ENCODE data around the gene ADAMTS12.

ADAMTS12 gene

GRCh38 chr5:33621514-33621913, 270.3 kb downstream of the ADAMTS12 start:
- H3K27ac ChIP-seq (ENCODE audit: low read depth, low read length) = no peak overlapping the region
- no peaks in the 10 kb centered on the region for H3K27me3 ChIP-seq (ENCODE audit: control insufficient read depth, insufficient read depth, low read length)
- no peaks in the 10 kb centered on the region for H3K9me3 ChIP-seq (ENCODE audit: control insufficient read depth, insufficient read depth, low read depth, low read length)
- no peak overlapping the region for H3K9ac ChIP-seq (ENCODE audit: low read length)
- no peak overlapping the region for H3K4me3 ChIP-seq (ENCODE audit: low read depth, low read length)
- H3K4me1 ChIP-seq (ENCODE audit: control insufficient read depth, insufficient read depth, low read length) = no peaks in the 10 kb centered on the region
- H3K36me3 ChIP-seq (ENCODE audit: control insufficient read depth, insufficient read depth, low read length) = no peaks in the 10 kb centered on the region

GRCh38 chr5:33614039-33614438, 277.8 kb downstream of the ADAMTS12 start:
- Histone ChIP-seq H3K4me1 (ENCODE audit: control insufficient read depth, insufficient read depth, low read length) (no peaks in the 10 kb centered on the region), H3K27me3 (ENCODE audit: control insufficient read depth, insufficient read depth, low read length) (no peaks in the 10 kb centered on the region), H3K9ac (ENCODE audit: low read length) (no peak overlapping the region), H3K27ac (ENCODE audit: low read depth, low read length) (no peak overlapping the region), H3K9me3 (ENCODE audit: control insufficient read depth, insufficient read depth, low read depth, low read length) (no peaks in the 10 kb centered on the region), H3K36me3 (ENCODE audit: control insufficient read depth, insufficient read depth, low read length) (no peaks in the 10 kb centered on the region), H3K4me3 (ENCODE audit: low read depth, low read length) (no peak overlapping the region)

GRCh38 chr5:33612386-33612785, 279.4 kb downstream of the ADAMTS12 start:
- Histone ChIP-seq H3K36me3 (ENCODE audit: control insufficient read depth, insufficient read depth, low read length) (no peaks in the 10 kb centered on the region), H3K9me3 (ENCODE audit: control insufficient read depth, insufficient read depth, low read depth, low read length) (no peaks in the 10 kb centered on the region), H3K4me3 (ENCODE audit: low read depth, low read length) (no peak overlapping the region), H3K4me1 (ENCODE audit: control insufficient read depth, insufficient read depth, low read length) (no peaks in the 10 kb centered on the region), H3K27ac (ENCODE audit: low read depth, low read length) (no peak overlapping the region), H3K9ac (ENCODE audit: low read length) (no peak overlapping the region), H3K27me3 (ENCODE audit: control insufficient read depth, insufficient read depth, low read length) (no peaks in the 10 kb centered on the region)

GRCh38 chr5:33611877-33612276, 279.9 kb downstream of the ADAMTS12 start:
- Histone ChIP-seq H3K4me3 (ENCODE audit: low read depth, low read length) (no peak overlapping the region), H3K9ac (ENCODE audit: low read length) (no peak overlapping the region), H3K36me3 (ENCODE audit: control insufficient read depth, insufficient read depth, low read length) (no peaks in the 10 kb centered on the region), H3K27ac (ENCODE audit: low read depth, low read length) (no peak overlapping the region), H3K4me1 (ENCODE audit: control insufficient read depth, insufficient read depth, low read length) (no peaks in the 10 kb centered on the region), H3K27me3 (ENCODE audit: control insufficient read depth, insufficient read depth, low read length) (no peaks in the 10 kb centered on the region), H3K9me3 (ENCODE audit: control insufficient read depth, insufficient read depth, low read depth, low read length) (no peaks in the 10 kb centered on the region)

- Histone ChIP-seq H3K27me3 (ENCODE audit: control insufficient read depth, insufficient read depth, low read length) (no peaks in the 10 kb centered on the region), H3K27ac (ENCODE audit: low read depth, low read length) (no peak overlapping the region), H3K4me3 (ENCODE audit: low read depth, low read length) (no peak overlapping the region), H3K9ac (ENCODE audit: low read length) (no peak overlapping the region), H3K36me3 (ENCODE audit: control insufficient read depth, insufficient read depth, low read length) (no peaks in the 10 kb centered on the region), H3K9me3 (ENCODE audit: control insufficient read depth, insufficient read depth, low read depth, low read length) (no peaks in the 10 kb centered on the region), H3K4me1 (ENCODE audit: control insufficient read depth, insufficient read depth, low read length) (no peaks in the 10 kb centered on the region)
Observed at GRCh38 chr5:33608344-33609041, 283.3 kb downstream of the ADAMTS12 start.

- Histone ChIP-seq H3K4me1 (ENCODE audit: control insufficient read depth, insufficient read depth, low read length) (no peaks in the 10 kb centered on the region), H3K9me3 (ENCODE audit: control insufficient read depth, insufficient read depth, low read depth, low read length) (no peaks in the 10 kb centered on the region), H3K36me3 (ENCODE audit: control insufficient read depth, insufficient read depth, low read length) (no peaks in the 10 kb centered on the region), H3K9ac (ENCODE audit: low read length) (no peak overlapping the region), H3K27me3 (ENCODE audit: control insufficient read depth, insufficient read depth, low read length) (no peaks in the 10 kb centered on the region), H3K27ac (ENCODE audit: low read depth, low read length) (no peak overlapping the region), H3K4me3 (ENCODE audit: low read depth, low read length) (no peak overlapping the region)
Observed at GRCh38 chr5:33604503-33604902, 287.3 kb downstream of the ADAMTS12 start.

GRCh38 chr5:33601881-33602280, 289.9 kb downstream of the ADAMTS12 start:
- Histone ChIP-seq H3K36me3 (ENCODE audit: control insufficient read depth, insufficient read depth, low read length) (no peaks in the 10 kb centered on the region), H3K4me3 (ENCODE audit: low read depth, low read length) (no peak overlapping the region), H3K4me1 (ENCODE audit: control insufficient read depth, insufficient read depth, low read length) (no peaks in the 10 kb centered on the region), H3K9ac (ENCODE audit: low read length) (no peak overlapping the region), H3K9me3 (ENCODE audit: control insufficient read depth, insufficient read depth, low read depth, low read length) (no peaks in the 10 kb centered on the region), H3K27ac (ENCODE audit: low read depth, low read length) (no peak overlapping the region), H3K27me3 (ENCODE audit: control insufficient read depth, insufficient read depth, low read length) (no peaks in the 10 kb centered on the region)

- H3K4me1 ChIP-seq (ENCODE audit: control insufficient read depth, insufficient read depth, low read length) = no peaks in the 10 kb centered on the region
- no peak overlapping the region for H3K9ac ChIP-seq (ENCODE audit: low read length)
- no peaks in the 10 kb centered on the region for H3K27me3 ChIP-seq (ENCODE audit: control insufficient read depth, insufficient read depth, low read length)
- H3K36me3 ChIP-seq (ENCODE audit: control insufficient read depth, insufficient read depth, low read length) = no peaks in the 10 kb centered on the region
- H3K27ac ChIP-seq (ENCODE audit: low read depth, low read length) = no peak overlapping the region
- no peak overlapping the region for H3K4me3 ChIP-seq (ENCODE audit: low read depth, low read length)
- H3K9me3 ChIP-seq (ENCODE audit: control insufficient read depth, insufficient read depth, low read depth, low read length) = no peaks in the 10 kb centered on the region
Observed at GRCh38 chr5:33595303-33595702, 296.5 kb downstream of the ADAMTS12 start.

- H3K36me3 ChIP-seq (ENCODE audit: control insufficient read depth, insufficient read depth, low read length) = no peaks in the 10 kb centered on the region
- 0 out of 2 replicates have a peak, but pooled peaks cover under 1% of the 10 kb centered on the region for H3K4me1 ChIP-seq (ENCODE audit: control insufficient read depth, insufficient read depth, low read length)
- H3K27me3 ChIP-seq (ENCODE audit: control insufficient read depth, insufficient read depth, low read length) = no peaks in the 10 kb centered on the region
- H3K4me3 ChIP-seq (ENCODE audit: low read depth, low read length) = no peak overlapping the region
- no peak overlapping the region for H3K27ac ChIP-seq (ENCODE audit: low read depth, low read length)
- no peak overlapping the region for H3K9ac ChIP-seq (ENCODE audit: low read length)
- H3K9me3 ChIP-seq (ENCODE audit: control insufficient read depth, insufficient read depth, low read depth, low read length) = no peaks in the 10 kb centered on the region
Observed at GRCh38 chr5:33594006-33594405, 297.8 kb downstream of the ADAMTS12 start.

GRCh38 chr5:33592245-33592644, 299.5 kb downstream of the ADAMTS12 start:
- no peaks in the 10 kb centered on the region for H3K36me3 ChIP-seq (ENCODE audit: control insufficient read depth, insufficient read depth, low read length)
- no peaks in the 10 kb centered on the region for H3K27me3 ChIP-seq (ENCODE audit: control insufficient read depth, insufficient read depth, low read length)
- no peak overlapping the region for H3K27ac ChIP-seq (ENCODE audit: low read depth, low read length)
- H3K4me1 ChIP-seq (ENCODE audit: control insufficient read depth, insufficient read depth, low read length) = 0 out of 2 replicates have a peak, but pooled peaks cover 2% of the 10 kb centered on the region
- H3K9me3 ChIP-seq (ENCODE audit: control insufficient read depth, insufficient read depth, low read depth, low read length) = no peaks in the 10 kb centered on the region
- no peak overlapping the region for H3K4me3 ChIP-seq (ENCODE audit: low read depth, low read length)
- H3K9ac ChIP-seq (ENCODE audit: low read length) = no peak overlapping the region

GRCh38 chr5:33588654-33589372, 303.0 kb downstream of the ADAMTS12 start:
- no peak overlapping the region for H3K4me3 ChIP-seq (ENCODE audit: low read depth, low read length)
- no peaks in the 10 kb centered on the region for H3K9me3 ChIP-seq (ENCODE audit: control insufficient read depth, insufficient read depth, low read depth, low read length)
- no peaks in the 10 kb centered on the region for H3K27me3 ChIP-seq (ENCODE audit: control insufficient read depth, insufficient read depth, low read length)
- H3K4me1 ChIP-seq (ENCODE audit: control insufficient read depth, insufficient read depth, low read length) = 0 out of 2 replicates have a peak, but pooled peaks cover 2% of the 10 kb centered on the region
- H3K36me3 ChIP-seq (ENCODE audit: control insufficient read depth, insufficient read depth, low read length) = no peaks in the 10 kb centered on the region
- no peak overlapping the region for H3K9ac ChIP-seq (ENCODE audit: low read length)
- H3K27ac ChIP-seq (ENCODE audit: low read depth, low read length) = no peak overlapping the region
